Fibroblast of peridontal ligament (primary cell): ENCODE measurements around the gene MIR17HG.

Source experiments
- DNase-seq: peaks from one replicate; pipeline ENCODE4 v3.0.0-alpha.2; 2010; ENCODE audit errors: extremely low read depth

Gene MIR17HG

GRCh38 chr13:91368676-91369440, 21.4 kb downstream of the MIR17HG start:
- peak; percentile 28 for DNase-seq

- DNase-seq: peak; percentile 64
These were observed 21.9 kb downstream of the MIR17HG start for GRCh38 chr13:91369441-91369831.

- DNase-seq: no peak
These were observed 23.0 kb downstream of the MIR17HG start for GRCh38 chr13:91370501-91370900.

GRCh38 chr13:91372911-91373310, 25.4 kb downstream of the MIR17HG start:
- DNase-seq: no peak

GRCh38 chr13:91375116-91375729, 27.7 kb downstream of the MIR17HG start:
- DNase-seq: peak; percentile 14

- DNase-seq: peak; percentile 30
These were observed 33.9 kb downstream of the MIR17HG start for GRCh38 chr13:91381371-91381770.

- no peak for DNase-seq
These were observed 36.3 kb downstream of the MIR17HG start for GRCh38 chr13:91383836-91384235.

- DNase-seq: no peak
These were observed 37.4 kb downstream of the MIR17HG start for GRCh38 chr13:91384896-91385295.

- DNase-seq: no peak
These were observed 41.7 kb downstream of the MIR17HG start for GRCh38 chr13:91389186-91389585.

GRCh38 chr13:91397595-91397994, 50.1 kb downstream of the MIR17HG start:
- no peak for DNase-seq

- peak; percentile 16 for DNase-seq
These were observed 51.1 kb downstream of the MIR17HG start, which contains the start of gene GPC5 for GRCh38 chr13:91398413-91399188. Gene GPC5 (plus strand): TSS chr13:91398621.

- DNase-seq: no peak
These were observed 51.9 kb downstream of the MIR17HG start for GRCh38 chr13:91399189-91400062.

GRCh38 chr13:91400063-91400399, 52.5 kb downstream of the MIR17HG start:
- DNase-seq: no peak

- no peak for DNase-seq
These were observed 53.2 kb downstream of the MIR17HG start for GRCh38 chr13:91400671-91401070.

- no peak for DNase-seq
These were observed 54.4 kb downstream of the MIR17HG start for GRCh38 chr13:91401920-91402319.
